T-helper 2 cell treated with Interferon-gamma antibody and Interleukin-4, amounts not matched to agents 5 μg/mL and 100 μg/mL, for 36 hours (primary cell): Measurements from ENCODE around the gene TEX13A.

Source experiments
- DNase-seq: peaks from one replicate; pipeline ENCODE4 v3.0.0; 2021; ENCODE audit warnings: low spot score
- H3K27ac Mint-ChIP-seq: one replicate; pipeline ENCODE4 v1.8.0; 2021; ENCODE audit warnings: mild to moderate bottlenecking, mixed read lengths
- H3K27me3 Mint-ChIP-seq: one replicate; pipeline ENCODE4 v1.8.0; 2021; ENCODE audit warnings: low read depth, mixed read lengths
- H3K36me3 Mint-ChIP-seq: one replicate; pipeline ENCODE4 v1.8.0; 2021; ENCODE audit warnings: low read depth, mixed read lengths
- H3K4me1 Mint-ChIP-seq: one replicate; pipeline ENCODE4 v1.8.0; 2021; ENCODE audit warnings: low read depth, mixed read lengths
- H3K4me3 Mint-ChIP-seq: one replicate; pipeline ENCODE4 v1.8.0; 2022; ENCODE audit warnings: mild to moderate bottlenecking, moderate library complexity, mixed read lengths
- H3K9me3 Mint-ChIP-seq: one replicate; pipeline ENCODE4 v1.8.0; 2021; ENCODE audit warnings: mixed read lengths

TEX13A gene

DNA sequence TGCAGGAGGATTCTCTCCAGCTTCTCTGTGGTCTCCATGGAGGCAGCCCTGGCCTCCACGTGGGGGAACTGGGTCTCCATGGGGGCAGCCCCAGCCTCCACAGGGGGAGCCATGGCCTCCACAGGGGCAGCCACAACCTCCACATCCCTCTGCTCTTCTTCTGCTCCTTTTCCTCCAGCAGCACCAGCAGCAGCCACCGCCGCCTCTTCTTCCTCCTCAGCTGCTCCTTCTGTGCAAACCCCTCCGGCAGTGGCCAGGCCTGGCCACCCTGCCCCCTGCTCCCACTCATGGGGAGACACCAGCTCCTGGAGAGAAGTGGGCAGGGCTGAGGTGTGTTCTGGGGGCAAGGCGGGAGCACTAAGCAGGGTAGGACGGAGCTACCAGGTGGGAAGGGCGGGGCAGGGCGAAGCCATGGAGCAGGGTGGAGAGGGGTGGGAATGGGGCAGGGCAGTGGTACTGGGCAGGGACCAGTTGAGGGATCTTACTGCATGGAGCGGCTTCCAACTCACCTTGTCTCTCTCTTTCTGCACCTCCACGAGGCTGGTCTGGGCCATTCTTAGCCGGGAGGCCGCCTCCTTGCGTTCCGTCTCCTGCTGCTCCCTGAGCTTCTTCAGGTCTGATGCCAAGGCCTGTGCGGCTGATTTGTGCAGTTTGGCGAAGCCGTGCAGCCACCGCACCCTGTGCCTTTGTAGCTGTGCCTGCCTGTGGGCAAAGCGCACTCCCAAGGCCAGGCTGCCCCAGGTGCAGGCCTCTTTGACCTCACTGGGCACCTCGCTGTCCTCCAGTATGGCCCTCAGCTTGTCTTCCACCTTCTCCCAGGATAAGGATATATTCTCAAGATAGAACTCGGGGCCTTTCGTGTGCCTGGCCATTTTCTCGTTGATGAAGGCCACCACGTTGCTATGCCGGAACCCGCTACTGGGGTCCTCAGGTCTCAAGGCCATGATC lies 766 bp downstream of the TEX13A start:
- Mint-ChIP-seq H3K27me3 (no peaks in the 10 kb centered on the region), H3K27ac (no peak overlapping the region), H3K36me3 (no peaks in the 10 kb centered on the region), H3K4me3 (no peak overlapping the region), H3K9me3 (peaks cover 15% of the 10 kb centered on the region), H3K4me1 (no peaks in the 10 kb centered on the region)
- no peak for DNase-seq

DNA sequence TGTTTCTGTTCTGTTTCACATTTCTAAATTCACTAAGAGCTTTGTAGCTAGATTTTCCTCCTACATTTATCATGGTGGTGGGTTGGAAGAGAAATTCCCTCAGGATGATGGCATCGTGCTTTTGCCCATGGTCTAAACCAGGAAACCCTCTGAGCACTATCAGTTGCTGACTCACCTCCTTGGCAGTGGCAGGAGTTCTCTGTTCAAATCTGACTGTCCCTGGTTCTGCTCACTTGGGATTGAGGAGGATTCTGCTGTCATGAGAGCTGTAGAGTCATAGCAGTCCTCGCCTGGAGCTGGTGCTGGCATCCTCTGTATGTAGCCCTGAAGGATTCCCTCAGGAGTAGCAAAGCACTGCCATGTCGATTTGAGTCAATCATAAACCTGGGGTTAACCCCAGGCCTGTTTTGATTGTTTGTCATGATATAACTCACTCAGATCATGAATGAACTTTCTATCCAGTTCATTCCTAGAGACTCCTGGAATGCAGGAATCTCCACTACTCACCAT lies 9.4 kb downstream of the TEX13A start:
- no peak for DNase-seq
- no peaks in the 10 kb centered on the region for H3K27me3 Mint-ChIP-seq
- H3K9me3 Mint-ChIP-seq, result peaks cover 2% of the 10 kb centered on the region
- H3K4me1 Mint-ChIP-seq, result no peaks in the 10 kb centered on the region
- H3K36me3 Mint-ChIP-seq, result no peaks in the 10 kb centered on the region
- H3K4me3 Mint-ChIP-seq, result no peak overlapping the region
- H3K27ac Mint-ChIP-seq, result no peak overlapping the region

DNA sequence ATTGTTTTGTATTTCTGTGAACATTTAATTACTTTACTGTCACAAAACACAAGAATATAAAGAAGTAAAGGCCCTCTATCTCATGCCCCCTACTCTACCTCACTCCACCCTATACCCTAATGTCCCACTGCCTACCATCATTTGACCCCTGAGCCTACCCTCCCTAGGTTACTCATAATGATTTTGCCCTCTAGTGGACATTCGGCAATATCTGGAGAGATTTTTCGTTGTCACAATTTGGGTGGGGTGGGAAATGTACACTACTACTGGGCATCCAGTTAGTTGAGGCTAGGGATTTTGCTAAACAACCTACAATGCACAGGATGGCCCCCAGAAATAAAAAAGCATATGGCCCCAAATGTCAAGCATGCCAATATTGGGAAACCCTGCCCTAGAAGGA lies 10.2 kb downstream of the TEX13A start:
- H3K36me3 Mint-ChIP-seq, result no peaks in the 10 kb centered on the region
- no peaks in the 10 kb centered on the region for H3K27me3 Mint-ChIP-seq
- no peaks in the 10 kb centered on the region for H3K4me1 Mint-ChIP-seq
- H3K4me3 Mint-ChIP-seq, result no peak overlapping the region
- no peaks in the 10 kb centered on the region for H3K9me3 Mint-ChIP-seq
- no peak overlapping the region for H3K27ac Mint-ChIP-seq
- no peak for DNase-seq

DNA sequence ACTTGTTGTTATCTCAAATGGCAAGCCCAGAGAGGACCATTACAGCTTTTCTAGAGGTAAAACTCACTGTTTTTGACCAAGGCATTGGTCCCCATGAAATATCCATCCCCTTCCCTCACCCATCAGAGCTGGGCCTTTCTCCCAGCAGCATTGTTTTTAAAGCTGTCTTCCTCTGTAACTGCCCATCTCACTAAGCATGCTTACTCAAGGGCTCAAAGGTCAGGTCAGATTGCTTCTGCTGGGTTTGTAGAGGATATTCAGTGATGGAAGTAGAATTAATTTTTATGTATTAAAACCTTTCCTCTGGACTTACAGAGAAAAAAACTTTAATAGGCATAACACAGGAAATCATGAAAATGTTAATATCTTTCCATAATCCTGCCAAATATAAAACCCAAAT lies 11.1 kb downstream of the TEX13A start:
- no peaks in the 10 kb centered on the region for H3K36me3 Mint-ChIP-seq

DNA sequence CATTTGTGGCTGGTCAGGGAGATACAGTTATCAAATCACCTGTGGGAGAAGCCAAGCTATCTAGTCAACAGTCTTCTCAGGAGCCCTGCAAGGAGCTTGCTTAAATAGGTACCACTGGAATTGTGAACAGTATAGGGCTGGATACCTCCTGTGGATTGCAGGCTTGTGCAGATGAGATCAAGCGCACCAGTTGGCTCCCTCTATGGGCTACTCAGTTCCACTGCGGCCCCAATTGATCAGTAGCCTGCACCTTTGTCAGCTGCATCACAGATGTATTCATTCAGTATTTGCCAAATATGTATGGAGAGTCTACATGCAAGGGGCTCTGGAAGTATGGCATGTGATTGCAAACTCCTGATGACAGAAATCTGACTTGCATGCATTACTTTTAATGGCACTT lies 28.6 kb downstream of the TEX13A start:
- DNase-seq, result no peak
- Mint-ChIP-seq H3K4me3 (no peak overlapping the region), H3K27me3 (no peaks in the 10 kb centered on the region), H3K36me3 (no peaks in the 10 kb centered on the region), H3K9me3 (no peaks in the 10 kb centered on the region), H3K4me1 (no peaks in the 10 kb centered on the region), H3K27ac (no peak overlapping the region)

More for the DNA sequence above, 11.1 kb downstream of the TEX13A start:
- no peak overlapping the region for H3K4me3 Mint-ChIP-seq
- no peaks in the 10 kb centered on the region for H3K4me1 Mint-ChIP-seq
- no peak overlapping the region for H3K27ac Mint-ChIP-seq
- no peaks in the 10 kb centered on the region for H3K9me3 Mint-ChIP-seq
- H3K27me3 Mint-ChIP-seq, result no peaks in the 10 kb centered on the region
- no peak for DNase-seq

DNA sequence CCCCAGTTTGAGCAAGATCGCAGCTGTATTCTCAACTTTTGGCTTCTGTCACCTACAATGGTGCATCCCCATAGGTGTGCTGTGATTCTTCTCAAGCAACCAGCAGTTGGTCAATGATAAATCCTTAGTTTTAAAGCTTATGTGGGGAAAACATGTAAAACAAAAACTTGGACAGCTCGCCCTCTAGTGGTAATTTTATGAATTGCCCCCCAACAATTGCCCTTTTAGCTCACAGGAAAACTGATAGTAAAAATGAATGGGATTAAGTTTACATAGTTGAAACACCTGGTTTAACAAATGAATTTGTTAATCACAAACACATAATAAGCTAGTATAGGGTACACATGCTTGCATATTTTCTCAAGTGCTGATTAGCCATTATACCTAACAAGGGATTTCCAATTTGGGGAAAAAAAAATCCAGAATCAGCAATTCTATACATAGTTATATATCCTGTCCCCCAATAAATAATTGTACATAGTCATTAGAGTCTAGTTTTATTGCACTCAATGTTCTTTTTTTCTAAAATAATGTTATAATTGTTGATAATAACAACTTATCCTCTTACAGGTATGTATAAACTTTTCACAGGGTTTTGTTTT lies 30.1 kb downstream of the TEX13A start:
- Mint-ChIP-seq H3K36me3 (no peaks in the 10 kb centered on the region), H3K27ac (no peak overlapping the region), H3K4me1 (no peaks in the 10 kb centered on the region), H3K9me3 (no peaks in the 10 kb centered on the region), H3K27me3 (no peaks in the 10 kb centered on the region), H3K4me3 (no peak overlapping the region)
- DNase-seq, result no peak

DNA sequence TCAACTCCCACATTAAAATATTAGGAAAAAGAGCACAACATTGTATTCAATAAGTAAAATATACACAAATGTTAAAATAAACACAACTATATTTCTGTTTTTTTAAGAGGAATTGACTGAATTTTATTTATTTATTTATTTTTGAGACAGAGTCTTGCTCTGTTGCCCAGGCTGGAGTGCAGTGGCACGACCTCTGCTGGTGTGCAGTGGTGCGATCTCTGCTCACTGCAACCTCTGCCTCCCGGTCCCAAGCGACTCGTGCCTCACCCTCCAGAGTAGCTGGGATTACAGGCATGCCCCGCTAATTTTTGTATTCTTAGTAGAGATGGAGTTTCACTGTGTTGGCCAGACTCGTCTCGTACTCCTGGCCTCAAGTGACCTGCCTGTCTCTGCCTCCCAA lies 31.4 kb downstream of the TEX13A start:
- Mint-ChIP-seq H3K27ac (no peak overlapping the region), H3K36me3 (no peaks in the 10 kb centered on the region)

DNA sequence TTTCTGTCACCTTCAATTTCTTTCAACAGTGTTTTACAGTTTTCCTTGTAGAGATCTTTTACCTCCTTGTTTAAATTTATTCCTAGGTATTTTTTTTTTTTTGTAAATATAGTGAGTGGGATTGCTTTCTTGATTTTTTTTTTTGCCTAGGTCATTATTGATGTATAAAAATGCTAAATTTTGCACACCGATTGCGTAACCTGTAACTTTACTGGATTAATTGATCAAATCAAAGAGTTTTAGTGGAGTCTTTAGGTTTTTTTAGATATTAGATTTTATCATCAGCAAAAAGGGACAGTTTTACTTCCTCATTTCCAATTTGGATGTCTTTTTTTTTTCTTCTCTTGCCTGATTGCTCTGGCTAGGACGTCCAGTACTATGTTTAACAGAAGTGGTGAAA lies 40.9 kb downstream of the TEX13A start:
- Mint-ChIP-seq H3K36me3 (no peaks in the 10 kb centered on the region), H3K4me3 (no peak overlapping the region), H3K9me3 (no peaks in the 10 kb centered on the region), H3K27me3 (no peaks in the 10 kb centered on the region), H3K4me1 (no peaks in the 10 kb centered on the region), H3K27ac (no peak overlapping the region)
- no peak for DNase-seq

More for the DNA sequence above, 31.4 kb downstream of the TEX13A start:
- Mint-ChIP-seq H3K9me3 (no peaks in the 10 kb centered on the region), H3K4me3 (no peak overlapping the region), H3K4me1 (no peaks in the 10 kb centered on the region), H3K27me3 (no peaks in the 10 kb centered on the region)
- no peak for DNase-seq

DNA sequence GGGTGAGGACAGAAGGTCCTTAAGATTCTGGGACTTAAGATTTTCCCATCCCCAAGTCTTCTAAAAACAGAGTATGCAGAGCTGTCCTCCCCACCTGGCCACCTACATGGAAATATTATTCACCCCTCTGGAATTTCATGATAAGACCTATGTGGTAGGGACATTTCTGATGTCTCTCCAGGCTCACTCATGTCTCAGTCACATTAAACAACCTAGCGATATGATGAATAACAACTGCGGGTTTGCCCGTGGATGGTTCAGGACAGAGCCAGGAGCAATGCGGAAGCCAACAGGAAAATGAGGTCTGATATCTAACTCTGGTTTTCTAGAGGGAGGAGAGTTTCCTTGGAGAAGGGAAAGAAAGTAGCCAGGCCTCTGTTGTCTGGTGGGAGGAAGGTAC lies 47.4 kb downstream of the TEX13A start:
- no peak overlapping the region for H3K4me3 Mint-ChIP-seq
- H3K27me3 Mint-ChIP-seq, result no peaks in the 10 kb centered on the region
- H3K27ac Mint-ChIP-seq, result no peak overlapping the region
- no peaks in the 10 kb centered on the region for H3K36me3 Mint-ChIP-seq
- no peaks in the 10 kb centered on the region for H3K9me3 Mint-ChIP-seq
- H3K4me1 Mint-ChIP-seq, result no peaks in the 10 kb centered on the region
- DNase-seq, result no peak
